ENCODE results near the gene WWOX.

WWOX gene

GRCh38 chr16:78906135-78906534, 806.7 kb downstream of the WWOX start:
- no peaks in the 10 kb centered on the region for H3K36me3 ChIP-seq (ENCODE audit: control insufficient read depth, low read depth, low read length)
- H3K4me3 ChIP-seq (ENCODE audit: low read length) = no peak overlapping the region
- peaks cover 18% of the 10 kb centered on the region for H3K4me1 ChIP-seq (ENCODE audit: control insufficient read depth, low read depth, low read length)
- no peaks in the 10 kb centered on the region for H3K9me3 ChIP-seq (ENCODE audit: control insufficient read depth, low read depth, low read length)
- no peak overlapping the region for H3K9ac ChIP-seq (ENCODE audit: low read length)
- H3K27me3 ChIP-seq (ENCODE audit: control insufficient read depth, insufficient read depth, low read length) = no peaks in the 10 kb centered on the region
- H3K27ac ChIP-seq (ENCODE audit: low read length) = no peak overlapping the region

GRCh38 chr16:78909226-78909625, 809.8 kb downstream of the WWOX start:
- Histone ChIP-seq H3K27me3 (ENCODE audit: control insufficient read depth, insufficient read depth, low read length) (no peaks in the 10 kb centered on the region), H3K36me3 (ENCODE audit: control insufficient read depth, low read depth, low read length) (no peaks in the 10 kb centered on the region)

DNA sequence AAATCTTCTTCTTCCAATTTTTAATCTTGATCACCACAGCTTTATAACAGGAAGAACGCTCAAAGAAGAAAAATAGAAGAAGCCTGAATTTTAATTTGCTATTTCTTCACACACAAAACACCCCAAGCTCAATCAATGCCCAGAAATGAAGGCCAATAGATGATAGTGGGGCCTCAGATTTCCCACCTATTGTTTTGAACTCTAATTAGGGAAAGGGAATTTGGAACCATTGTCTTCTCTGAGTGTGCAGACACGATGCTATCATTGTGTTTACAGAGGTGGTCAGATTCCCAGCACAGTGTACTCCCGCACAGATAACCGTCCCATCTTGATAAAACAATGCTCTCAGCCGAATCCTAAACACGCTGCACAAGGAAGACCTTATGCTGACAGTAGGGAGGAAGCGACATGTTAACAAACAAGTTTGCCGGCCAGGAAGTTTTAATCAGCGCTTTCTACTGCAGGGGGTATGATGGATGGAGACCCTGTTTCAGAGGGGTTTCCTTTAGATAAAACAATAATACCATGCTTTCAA, 816.4 kb downstream of the WWOX start:
- Histone ChIP-seq H3K27me3 (ENCODE audit: control insufficient read depth, insufficient read depth, low read length) (no peaks in the 10 kb centered on the region), H3K4me1 (ENCODE audit: control insufficient read depth, low read depth, low read length) (no peaks in the 10 kb centered on the region), H3K27ac (ENCODE audit: low read length) (no peak overlapping the region), H3K9me3 (ENCODE audit: control insufficient read depth, low read depth, low read length) (peaks cover 3% of the 10 kb centered on the region), H3K4me3 (ENCODE audit: low read length) (no peak overlapping the region), H3K9ac (ENCODE audit: low read length) (no peak overlapping the region), H3K36me3 (ENCODE audit: control insufficient read depth, low read depth, low read length) (no peaks in the 10 kb centered on the region)

More at GRCh38 chr16:78909226-78909625, 809.8 kb downstream of the WWOX start:
- H3K27ac ChIP-seq (ENCODE audit: low read length) = no peak overlapping the region
- no peaks in the 10 kb centered on the region for H3K9me3 ChIP-seq (ENCODE audit: control insufficient read depth, low read depth, low read length)
- peaks cover 18% of the 10 kb centered on the region for H3K4me1 ChIP-seq (ENCODE audit: control insufficient read depth, low read depth, low read length)
- no peak overlapping the region for H3K4me3 ChIP-seq (ENCODE audit: low read length)
- no peak overlapping the region for H3K9ac ChIP-seq (ENCODE audit: low read length)

- no peak overlapping the region for H3K9ac ChIP-seq (ENCODE audit: low read length)
- no peaks in the 10 kb centered on the region for H3K36me3 ChIP-seq (ENCODE audit: control insufficient read depth, low read depth, low read length)
- H3K4me3 ChIP-seq (ENCODE audit: low read length) = no peak overlapping the region
- H3K27me3 ChIP-seq (ENCODE audit: control insufficient read depth, insufficient read depth, low read length) = no peaks in the 10 kb centered on the region
- H3K27ac ChIP-seq (ENCODE audit: low read length) = no peak overlapping the region
- H3K9me3 ChIP-seq (ENCODE audit: control insufficient read depth, low read depth, low read length) = peaks cover 13% of the 10 kb centered on the region
- no peaks in the 10 kb centered on the region for H3K4me1 ChIP-seq (ENCODE audit: control insufficient read depth, low read depth, low read length)
These were observed 817.6 kb downstream of the WWOX start for GRCh38 chr16:78916928-78917545.

- H3K36me3 ChIP-seq (ENCODE audit: control insufficient read depth, low read depth, low read length) = no peaks in the 10 kb centered on the region
- H3K4me1 ChIP-seq (ENCODE audit: control insufficient read depth, low read depth, low read length) = no peaks in the 10 kb centered on the region
- peaks cover 15% of the 10 kb centered on the region for H3K9me3 ChIP-seq (ENCODE audit: control insufficient read depth, low read depth, low read length)
- no peak overlapping the region for H3K27ac ChIP-seq (ENCODE audit: low read length)
- no peak overlapping the region for H3K9ac ChIP-seq (ENCODE audit: low read length)
- H3K4me3 ChIP-seq (ENCODE audit: low read length) = no peak overlapping the region
- H3K27me3 ChIP-seq (ENCODE audit: control insufficient read depth, insufficient read depth, low read length) = no peaks in the 10 kb centered on the region
These were observed 819.4 kb downstream of the WWOX start for GRCh38 chr16:78918805-78919305.

- no peaks in the 10 kb centered on the region for H3K4me1 ChIP-seq (ENCODE audit: control insufficient read depth, low read depth, low read length)
- no peaks in the 10 kb centered on the region for H3K27me3 ChIP-seq (ENCODE audit: control insufficient read depth, insufficient read depth, low read length)
- H3K4me3 ChIP-seq (ENCODE audit: low read length) = no peak overlapping the region
- no peak overlapping the region for H3K9ac ChIP-seq (ENCODE audit: low read length)
- no peaks in the 10 kb centered on the region for H3K36me3 ChIP-seq (ENCODE audit: control insufficient read depth, low read depth, low read length)
- H3K27ac ChIP-seq (ENCODE audit: low read length) = no peak overlapping the region
- peaks cover 15% of the 10 kb centered on the region for H3K9me3 ChIP-seq (ENCODE audit: control insufficient read depth, low read depth, low read length)
These were observed 820.4 kb downstream of the WWOX start for GRCh38 chr16:78919852-78920251.

- peaks cover 15% of the 10 kb centered on the region for H3K9me3 ChIP-seq (ENCODE audit: control insufficient read depth, low read depth, low read length)
- H3K4me3 ChIP-seq (ENCODE audit: low read length) = no peak overlapping the region
- no peak overlapping the region for H3K27ac ChIP-seq (ENCODE audit: low read length)
- H3K4me1 ChIP-seq (ENCODE audit: control insufficient read depth, low read depth, low read length) = no peaks in the 10 kb centered on the region
- no peaks in the 10 kb centered on the region for H3K36me3 ChIP-seq (ENCODE audit: control insufficient read depth, low read depth, low read length)
- H3K9ac ChIP-seq (ENCODE audit: low read length) = no peak overlapping the region
- no peaks in the 10 kb centered on the region for H3K27me3 ChIP-seq (ENCODE audit: control insufficient read depth, insufficient read depth, low read length)
These were observed 821.2 kb downstream of the WWOX start for GRCh38 chr16:78920621-78921020.

DNA sequence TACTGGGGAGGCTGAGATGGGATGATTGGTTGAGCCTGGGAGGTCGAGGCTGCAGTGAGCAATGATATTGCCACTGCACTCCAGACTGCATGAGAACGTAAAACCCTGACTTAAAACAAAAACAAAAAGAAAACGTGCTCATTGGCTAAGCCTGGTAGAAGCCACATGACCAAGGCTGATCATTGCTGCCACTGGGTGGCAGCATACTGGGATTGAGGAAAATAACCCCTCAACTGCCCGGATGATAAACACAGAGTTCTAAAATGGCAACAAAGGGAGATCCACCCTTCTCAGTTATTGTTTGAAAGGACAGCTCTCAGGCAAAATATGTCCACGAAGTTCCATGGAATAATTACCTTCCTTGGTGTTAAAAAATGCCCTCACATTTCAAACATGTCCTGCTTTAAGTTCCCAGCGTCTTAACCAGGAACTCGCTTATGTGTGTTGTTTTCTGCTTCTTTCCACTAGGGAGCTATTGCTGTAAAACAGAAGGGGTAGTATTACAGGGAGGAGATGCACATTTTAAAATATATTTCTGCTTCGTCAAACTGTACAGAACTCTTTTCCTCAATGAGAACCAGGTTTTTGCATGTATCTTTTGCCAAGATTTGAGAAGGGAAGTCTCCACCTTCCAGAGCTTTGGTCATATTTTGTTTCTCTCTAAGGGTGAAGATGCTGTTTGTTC, 825.8 kb downstream of the WWOX start:
- no peaks in the 10 kb centered on the region for H3K4me1 ChIP-seq (ENCODE audit: control insufficient read depth, low read depth, low read length)
- H3K9me3 ChIP-seq (ENCODE audit: control insufficient read depth, low read depth, low read length) = peaks cover 15% of the 10 kb centered on the region
- no peak overlapping the region for H3K4me3 ChIP-seq (ENCODE audit: low read length)
- H3K36me3 ChIP-seq (ENCODE audit: control insufficient read depth, low read depth, low read length) = no peaks in the 10 kb centered on the region
- no peak overlapping the region for H3K9ac ChIP-seq (ENCODE audit: low read length)
- no peaks in the 10 kb centered on the region for H3K27me3 ChIP-seq (ENCODE audit: control insufficient read depth, insufficient read depth, low read length)
- H3K27ac ChIP-seq (ENCODE audit: low read length) = no peak overlapping the region

- no peaks in the 10 kb centered on the region for H3K4me1 ChIP-seq (ENCODE audit: control insufficient read depth, low read depth, low read length)
- no peak overlapping the region for H3K27ac ChIP-seq (ENCODE audit: low read length)
- H3K27me3 ChIP-seq (ENCODE audit: control insufficient read depth, insufficient read depth, low read length) = no peaks in the 10 kb centered on the region
- H3K9ac ChIP-seq (ENCODE audit: low read length) = no peak overlapping the region
- no peak overlapping the region for H3K4me3 ChIP-seq (ENCODE audit: low read length)
- H3K9me3 ChIP-seq (ENCODE audit: control insufficient read depth, low read depth, low read length) = peaks cover 5% of the 10 kb centered on the region
- H3K36me3 ChIP-seq (ENCODE audit: control insufficient read depth, low read depth, low read length) = no peaks in the 10 kb centered on the region
These were observed 827.3 kb downstream of the WWOX start for GRCh38 chr16:78926723-78927210.

- Histone ChIP-seq H3K9ac (ENCODE audit: low read length) (no peak overlapping the region), H3K4me3 (ENCODE audit: low read length) (no peak overlapping the region), H3K9me3 (ENCODE audit: control insufficient read depth, low read depth, low read length) (no peaks in the 10 kb centered on the region), H3K27me3 (ENCODE audit: control insufficient read depth, insufficient read depth, low read length) (no peaks in the 10 kb centered on the region), H3K4me1 (ENCODE audit: control insufficient read depth, low read depth, low read length) (no peaks in the 10 kb centered on the region), H3K27ac (ENCODE audit: low read length) (no peak overlapping the region), H3K36me3 (ENCODE audit: control insufficient read depth, low read depth, low read length) (no peaks in the 10 kb centered on the region)
These were observed 828.3 kb downstream of the WWOX start for GRCh38 chr16:78927766-78928165.

DNA sequence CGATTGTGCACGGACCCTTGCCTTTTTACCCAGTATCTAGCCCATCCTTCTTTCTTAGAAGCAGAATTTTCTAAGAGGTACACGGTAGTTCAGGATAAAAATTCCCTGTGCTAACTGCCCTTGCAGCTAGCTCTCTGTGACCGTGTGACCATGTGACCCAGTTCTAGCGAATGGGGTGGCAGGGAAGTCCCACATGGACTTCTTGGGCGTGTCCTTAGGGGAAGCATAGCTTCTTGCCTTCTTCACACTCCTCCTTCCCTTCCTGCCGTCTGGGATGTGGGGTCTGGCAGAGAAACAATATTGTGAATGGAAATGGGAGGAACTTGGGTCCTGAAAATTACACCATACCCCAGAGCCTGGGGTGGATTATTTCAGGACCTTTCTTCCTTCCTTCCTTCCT, 830.4 kb downstream of the WWOX start:
- no peaks in the 10 kb centered on the region for H3K9me3 ChIP-seq (ENCODE audit: control insufficient read depth, low read depth, low read length)
- H3K4me3 ChIP-seq (ENCODE audit: low read length) = no peak overlapping the region
- no peak overlapping the region for H3K27ac ChIP-seq (ENCODE audit: low read length)
- H3K9ac ChIP-seq (ENCODE audit: low read length) = no peak overlapping the region
- no peaks in the 10 kb centered on the region for H3K36me3 ChIP-seq (ENCODE audit: control insufficient read depth, low read depth, low read length)
- no peaks in the 10 kb centered on the region for H3K27me3 ChIP-seq (ENCODE audit: control insufficient read depth, insufficient read depth, low read length)
- H3K4me1 ChIP-seq (ENCODE audit: control insufficient read depth, low read depth, low read length) = no peaks in the 10 kb centered on the region

Measured in iPS-18a (cell line).